Thyroid gland (tissue), 4 donors: ENCODE data around the gene RIPOR2.

ENCODE experiments used
- CTCF ChIP-seq, 6 experiments: fragments of 200-600 bp in 3 of 6; fragments of 450-650 bp in 3 of 6; sonication (generic) in 3 of 6; IDR thresholded peaks; one replicate each; pipeline ENCODE4 v1.5.1; 2016 to 2019; ENCODE audit warnings: antibody characterized with exemption in 6 of 6, mild to moderate bottlenecking in 2 of 6, inconsistent platforms in 1 of 6, moderate library complexity in 1 of 6
- POLR2A ChIP-seq, 2 donors: fragments of 450-650 bp; IDR thresholded peaks; one replicate each; pipeline ENCODE4 v1.6.1; 2017; ENCODE audit warnings: antibody characterized with exemption in 2 of 2, mild to moderate bottlenecking in 2 of 2, moderate library complexity in 1 of 2

- TF ChIP-seq CTCF (IDR thresholded peaks at IDR 0.05) (no peak), POLR2A (IDR thresholded peaks at IDR 0.05) (no peak)
These were observed 60.2 kb downstream of the RIPOR2 start for GRCh38 chr6:24875534-24875901.
